ENCODE results near the gene HIGD1A.

The HIGD1A gene

DNA sequence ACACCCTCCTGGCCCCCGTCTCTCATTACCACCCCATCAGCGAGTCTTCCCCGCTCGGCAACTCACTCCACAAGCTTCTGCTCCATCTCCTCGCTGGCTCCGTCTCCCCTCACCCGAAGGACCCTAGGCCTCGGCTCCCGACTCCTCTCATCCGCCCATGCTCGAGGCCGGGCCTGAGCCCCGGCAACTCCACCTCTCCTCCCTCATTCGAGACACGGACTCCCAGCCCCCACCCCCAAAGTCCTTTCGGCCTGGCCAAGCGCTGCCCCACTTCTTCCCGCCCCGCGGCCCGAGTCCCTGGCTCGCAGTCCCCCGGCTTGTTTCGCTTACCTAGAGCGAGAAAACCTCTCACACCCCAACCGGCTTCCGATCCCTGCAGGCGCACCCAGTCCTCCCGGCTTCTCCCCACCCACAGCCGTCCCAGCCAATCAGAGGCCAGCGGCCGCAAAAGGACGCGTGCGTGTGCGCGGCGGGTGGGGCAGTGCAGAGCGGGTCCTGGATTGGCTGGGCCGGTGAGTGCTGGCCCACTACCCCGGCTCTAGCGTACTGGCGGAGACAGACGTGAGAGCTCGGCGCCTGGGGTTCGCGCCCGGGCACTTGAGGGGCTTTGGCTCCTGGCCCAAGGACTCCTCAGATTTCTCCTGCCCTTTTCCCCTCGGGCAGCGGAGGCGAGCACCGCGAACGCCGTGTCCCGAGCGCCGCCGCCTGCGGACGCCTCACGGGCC, at the start of gene HIGD1A:
HIGD1A (minus strand) TSS at position 385 of the 725 bp plus-strand sequence. CDS start 10,237 bp downstream, outside the sequence.
- DNase-seq, result peak; percentile 72

DNA sequence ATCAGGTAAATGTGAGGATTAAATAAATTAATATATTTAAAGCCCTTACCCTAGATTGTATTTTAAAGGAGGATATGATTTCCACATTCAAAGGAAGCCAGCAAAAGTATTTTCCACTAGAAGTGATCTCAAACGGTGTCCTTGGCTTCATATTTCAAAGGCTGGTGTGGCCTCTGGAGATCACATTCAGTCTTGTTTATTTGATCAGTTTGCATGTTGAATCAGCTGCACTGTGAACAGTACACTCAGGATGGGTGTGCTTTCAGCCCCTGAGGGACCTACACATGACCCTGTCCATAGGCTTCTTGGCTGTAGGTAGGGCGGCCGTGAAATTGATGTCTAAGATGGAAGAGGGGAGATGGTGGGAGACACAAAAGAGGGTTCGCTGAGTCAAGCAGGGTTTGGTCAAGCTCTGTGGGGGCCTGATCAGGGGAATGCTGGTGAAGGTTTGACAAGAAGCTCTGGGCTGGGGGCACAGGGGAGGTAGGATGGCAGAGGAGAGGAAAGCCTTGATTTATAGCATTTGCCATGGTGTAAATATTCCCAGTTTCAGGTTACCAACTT, 49.5 kb upstream of the HIGD1A start:
- DNase-seq, result no peak

DNA sequence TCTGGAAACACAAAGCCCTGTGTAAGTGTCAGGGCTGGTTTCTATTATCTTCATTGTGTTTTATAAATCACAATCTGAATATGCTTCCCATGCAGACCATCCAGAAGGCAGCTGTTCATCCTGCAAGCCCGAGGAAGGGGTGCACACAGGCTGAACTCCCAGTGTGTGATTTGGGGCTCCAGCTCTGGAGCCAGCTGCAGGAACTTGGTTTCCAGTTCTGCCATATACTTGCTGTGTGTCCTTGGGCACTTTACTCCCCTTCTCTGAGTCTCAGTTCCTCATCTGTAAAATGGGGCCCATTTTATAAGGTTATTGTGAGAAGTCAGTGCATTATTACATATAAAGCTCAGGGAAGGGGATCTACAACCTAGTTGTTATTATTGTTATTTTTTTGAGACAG, 48.8 kb upstream of the HIGD1A start:
- no peak for DNase-seq

DNA sequence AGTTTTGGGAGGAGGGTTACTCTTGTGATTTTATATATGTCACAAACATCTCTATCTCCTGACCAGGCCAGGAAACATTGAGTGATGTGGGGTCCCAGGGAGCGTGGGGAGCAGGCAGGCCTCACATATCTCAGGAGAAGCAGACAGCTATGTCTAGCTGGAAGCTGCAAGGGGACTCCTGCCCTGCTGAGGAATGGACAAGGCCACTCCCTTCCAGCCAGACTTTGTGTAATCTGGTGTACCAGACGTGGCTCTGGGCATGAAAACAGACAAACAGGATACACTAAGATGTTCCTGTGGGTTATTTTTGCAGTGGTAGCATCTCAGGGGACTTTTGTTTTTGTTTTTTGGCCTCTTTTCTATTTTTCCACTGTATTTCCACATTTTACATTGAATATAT, 48.2 kb upstream of the HIGD1A start:
- DNase-seq, result no peak

DNA sequence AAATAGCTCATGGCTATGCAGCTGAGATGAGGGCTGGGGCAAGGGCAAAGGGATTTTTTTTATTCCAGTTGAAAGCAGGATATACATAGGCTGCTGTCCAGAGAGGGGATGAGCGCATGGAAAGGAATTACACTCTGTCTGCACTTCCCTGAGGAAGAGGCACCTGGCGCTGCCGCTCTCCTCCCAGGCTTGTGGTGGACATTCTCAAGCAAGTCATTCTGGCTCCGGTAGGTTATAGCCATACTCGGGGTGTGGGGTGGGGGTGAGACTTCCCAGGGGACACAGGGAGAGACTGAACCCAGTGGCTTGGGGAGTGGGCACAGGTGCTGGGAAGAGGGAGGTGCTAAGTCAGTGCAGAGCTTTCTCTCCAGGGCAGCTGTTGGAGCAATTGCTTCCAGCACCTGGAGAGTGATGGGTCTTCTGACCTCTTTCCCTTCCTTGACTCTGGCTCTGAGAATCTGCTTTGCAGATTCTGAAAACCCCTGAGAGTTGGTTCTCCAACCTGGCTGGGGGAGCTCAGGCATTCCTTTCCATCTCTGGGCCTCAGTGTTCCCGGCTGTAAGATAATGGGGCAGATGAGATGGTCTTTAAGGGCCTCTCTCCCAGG, 47.0 kb upstream of the HIGD1A start:
- DNase-seq, result no peak

DNA sequence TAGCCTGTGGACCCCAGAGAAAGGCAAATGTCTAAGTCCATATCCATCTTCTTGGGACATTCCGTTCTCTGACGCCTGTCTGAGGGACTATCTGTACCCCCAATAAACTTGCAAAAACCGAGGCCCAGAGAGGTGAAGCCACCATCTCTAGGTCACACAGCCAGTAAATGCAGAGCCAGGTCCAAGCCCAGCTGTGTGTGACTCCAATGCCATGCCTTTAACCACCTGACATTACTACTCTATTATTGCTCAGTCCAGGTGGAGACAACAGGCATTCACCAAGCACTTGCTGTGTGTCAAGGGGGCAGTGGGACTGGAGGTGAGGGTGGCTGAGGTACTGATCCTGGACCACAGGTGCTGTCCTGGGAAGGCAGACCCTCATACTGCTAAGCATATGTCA, 46.0 kb upstream of the HIGD1A start:
- DNase-seq, result no peak

DNA sequence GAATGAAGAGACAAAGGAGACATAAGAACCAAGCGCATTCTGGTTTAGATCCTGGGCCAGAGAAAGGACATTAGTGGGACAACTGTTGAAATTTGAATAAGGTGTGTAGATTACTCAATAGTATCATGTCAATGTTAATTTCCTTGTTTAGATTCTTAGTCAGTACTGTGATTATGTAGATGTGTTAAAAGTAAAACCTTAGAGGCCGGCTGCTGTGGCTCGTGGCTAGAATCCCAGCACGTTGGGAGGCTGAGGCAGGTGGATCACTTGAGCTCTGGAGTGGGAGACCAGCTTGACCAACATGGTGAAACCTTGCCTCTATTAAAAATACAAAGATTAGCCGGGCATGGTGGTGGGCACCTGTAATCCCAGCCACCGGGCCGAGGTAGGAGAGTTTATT, 44.7 kb upstream of the HIGD1A start:
- no peak for DNase-seq

DNA sequence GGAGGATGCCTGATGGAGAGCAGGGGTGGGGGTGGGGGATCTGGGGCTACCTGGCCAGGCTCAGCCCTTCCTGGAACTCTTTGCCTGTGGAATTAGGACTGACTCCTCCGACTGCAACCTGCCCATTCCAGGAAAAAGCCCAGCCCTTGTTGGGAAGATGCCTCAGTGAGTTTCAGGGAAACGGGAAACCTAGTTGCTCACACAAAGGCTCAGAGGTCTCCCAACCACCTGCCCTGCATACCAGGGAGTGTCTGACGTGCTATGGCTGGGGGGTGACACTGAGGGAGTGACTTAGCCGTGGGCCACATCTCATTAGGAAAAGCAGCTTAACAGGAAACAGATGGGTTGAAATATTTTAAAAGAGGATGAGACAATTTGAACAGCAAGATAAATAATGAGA, 43.4 kb upstream of the HIGD1A start:
- DNase-seq, result no peak

DNA sequence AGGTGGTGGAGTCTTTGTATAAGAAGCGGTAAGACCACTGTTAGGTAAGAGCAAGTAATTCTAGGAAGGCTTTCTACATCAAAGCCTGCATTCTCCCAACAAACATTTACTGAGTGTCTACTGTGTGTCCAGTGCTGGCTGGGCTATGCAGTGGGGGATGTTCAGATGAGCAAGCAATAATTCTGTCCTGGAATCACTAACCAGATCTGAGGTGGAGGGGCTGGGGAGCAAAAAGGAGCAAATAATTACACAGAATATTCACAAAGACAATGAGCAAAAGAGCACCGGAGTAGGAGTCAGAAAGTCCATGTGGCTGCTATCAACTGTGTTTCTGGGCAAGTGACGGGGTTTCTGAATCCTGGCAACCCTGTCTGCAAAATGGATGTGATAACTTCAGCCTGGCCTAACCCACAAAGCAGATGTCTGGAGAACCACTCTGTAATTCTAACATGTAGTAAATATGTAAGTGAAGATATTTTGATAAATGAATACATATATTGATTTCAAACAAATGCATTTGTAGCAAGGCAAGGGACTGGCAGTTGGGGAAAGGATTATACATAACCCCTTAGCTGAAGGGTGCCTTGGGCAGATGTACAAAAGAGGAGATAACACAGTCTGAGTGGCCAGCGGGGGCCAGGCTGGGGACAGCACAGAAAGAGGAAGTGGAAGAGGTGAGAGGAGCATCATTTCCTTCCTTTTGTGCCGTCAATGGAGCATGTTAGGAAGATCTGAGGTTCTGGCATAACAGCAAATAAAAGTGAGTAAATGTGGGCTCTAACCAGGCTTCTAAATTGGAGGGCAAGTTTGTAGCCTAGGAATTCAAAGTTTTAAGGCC, 42.6 kb upstream of the HIGD1A start:
- no peak for DNase-seq

DNA sequence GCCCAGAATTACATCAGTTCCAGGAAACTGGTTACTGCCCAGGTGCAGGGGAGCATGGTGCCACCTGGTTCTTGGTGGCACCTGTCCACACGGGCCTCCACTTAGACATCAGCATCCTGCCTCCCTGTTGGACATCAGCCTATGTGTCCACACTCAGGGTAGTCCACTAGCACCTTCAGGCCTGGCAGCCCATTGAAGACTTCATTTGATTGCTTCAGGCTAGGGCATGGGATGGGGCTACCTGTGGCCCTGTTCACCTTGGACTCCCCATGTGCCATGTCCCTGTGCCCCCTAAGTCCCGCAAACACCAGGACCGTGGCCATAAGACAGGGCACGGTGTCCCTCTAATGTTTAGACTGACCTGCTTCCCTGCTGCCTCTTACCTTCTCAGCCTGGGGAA, 40.5 kb upstream of the HIGD1A start:
- DNase-seq, result no peak

DNA sequence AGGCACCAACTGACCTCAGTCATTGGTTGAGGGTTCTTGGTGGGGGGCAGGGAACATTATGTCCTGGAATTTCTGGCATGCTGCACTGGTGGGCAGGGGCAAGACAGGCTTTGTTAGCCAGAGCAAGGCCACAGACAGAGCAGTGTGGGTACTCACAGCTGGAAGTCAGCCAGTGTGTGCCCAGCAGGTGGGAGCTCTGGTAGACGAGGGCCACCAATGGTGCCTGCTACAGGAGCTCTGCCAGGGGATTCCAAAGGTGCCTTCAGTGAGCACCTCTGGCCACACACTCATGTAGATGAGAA, 40.1 kb upstream of the HIGD1A start:
- DNase-seq, result no peak

DNA sequence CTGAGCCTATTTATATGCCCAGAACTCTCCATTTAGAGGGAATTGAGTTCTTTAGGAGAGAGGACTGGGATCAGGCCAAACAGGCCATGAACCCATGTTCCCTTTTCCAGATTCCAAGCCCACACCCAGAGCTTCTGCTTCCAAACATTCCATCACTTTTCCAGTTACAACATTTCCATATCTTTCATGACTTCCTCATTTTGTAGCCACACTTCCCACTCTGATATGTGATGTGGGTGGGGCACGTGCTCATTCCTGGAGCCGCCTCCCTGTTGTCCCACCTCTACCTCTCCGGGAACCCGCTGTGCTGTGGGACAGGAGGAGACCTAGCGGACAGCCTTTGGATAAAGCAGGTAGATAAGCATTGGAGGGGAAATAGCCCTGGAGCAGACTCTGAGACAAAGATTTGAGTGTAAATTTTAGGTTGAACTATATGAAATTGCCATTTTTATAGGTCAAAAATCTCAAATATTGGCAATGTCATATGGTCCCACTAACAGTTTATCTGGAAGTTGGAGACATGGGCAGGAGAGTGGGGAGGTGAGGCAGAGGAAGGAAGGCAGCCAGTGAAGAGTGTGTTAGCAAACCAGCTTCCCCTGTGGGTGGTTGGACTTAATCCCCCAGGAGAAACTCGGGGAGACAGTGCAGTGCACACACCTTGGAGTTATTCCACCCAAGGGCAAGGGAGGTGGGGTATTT, 39.6 kb upstream of the HIGD1A start:
- DNase-seq, result no peak

DNA sequence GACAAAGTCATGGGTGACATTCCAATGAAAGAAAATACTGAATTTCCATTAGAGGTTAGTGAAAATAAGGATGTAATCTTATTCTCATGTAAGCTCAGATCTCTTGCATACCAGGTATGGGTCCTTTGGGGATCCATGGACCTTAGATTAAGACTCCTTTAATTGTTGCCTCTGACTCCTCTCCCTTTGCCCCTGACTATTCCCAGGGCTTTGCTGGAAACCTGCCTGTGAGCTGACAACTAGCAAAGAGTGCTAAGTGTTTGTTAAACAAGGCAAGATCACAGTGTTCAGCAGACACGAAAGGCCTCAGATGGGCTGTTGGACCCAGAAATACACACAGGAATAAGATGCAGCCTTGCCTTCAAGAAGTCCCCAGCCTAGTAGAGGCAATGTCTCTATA, 37.0 kb upstream of the HIGD1A start:
- DNase-seq, result no peak

DNA sequence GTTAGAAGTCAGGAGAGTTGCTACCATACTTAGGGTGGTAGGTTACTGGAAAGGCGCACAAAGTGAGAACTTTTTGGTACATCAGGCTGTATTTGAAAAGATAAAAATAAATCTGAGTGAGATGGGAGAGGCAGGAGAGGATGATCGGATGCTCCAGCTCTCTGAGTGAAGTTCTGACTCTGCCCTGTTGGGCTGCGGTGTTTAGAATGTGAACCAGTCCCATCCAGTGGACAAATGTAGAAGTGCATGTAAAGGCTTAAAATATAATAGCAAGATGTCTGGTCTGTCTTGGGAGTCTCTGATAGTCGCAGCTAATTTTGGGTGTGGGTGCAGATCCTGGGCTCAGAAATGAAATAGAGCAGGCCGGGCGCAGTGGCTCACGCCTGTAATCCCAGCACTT, 35.3 kb upstream of the HIGD1A start:
- DNase-seq, result no peak

DNA sequence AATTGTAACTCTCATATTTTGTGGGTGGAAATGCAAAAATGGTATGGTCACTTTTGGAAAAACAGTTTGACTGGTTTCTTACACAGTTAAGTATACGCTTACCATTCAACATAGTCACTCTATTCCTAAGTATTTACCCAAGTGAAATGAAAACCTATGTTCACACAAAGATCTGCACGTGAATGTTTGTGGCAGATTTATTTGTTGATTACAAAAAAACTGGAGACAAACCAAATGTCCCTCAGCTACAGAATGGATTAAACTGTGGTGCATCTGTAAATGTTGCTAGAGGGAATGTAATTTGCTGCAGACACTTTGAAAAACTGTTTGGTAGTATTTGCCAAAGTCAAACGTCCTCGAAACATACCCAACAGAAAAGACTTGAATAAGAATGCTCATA, 34.3 kb upstream of the HIGD1A start:
- DNase-seq, result no peak

DNA sequence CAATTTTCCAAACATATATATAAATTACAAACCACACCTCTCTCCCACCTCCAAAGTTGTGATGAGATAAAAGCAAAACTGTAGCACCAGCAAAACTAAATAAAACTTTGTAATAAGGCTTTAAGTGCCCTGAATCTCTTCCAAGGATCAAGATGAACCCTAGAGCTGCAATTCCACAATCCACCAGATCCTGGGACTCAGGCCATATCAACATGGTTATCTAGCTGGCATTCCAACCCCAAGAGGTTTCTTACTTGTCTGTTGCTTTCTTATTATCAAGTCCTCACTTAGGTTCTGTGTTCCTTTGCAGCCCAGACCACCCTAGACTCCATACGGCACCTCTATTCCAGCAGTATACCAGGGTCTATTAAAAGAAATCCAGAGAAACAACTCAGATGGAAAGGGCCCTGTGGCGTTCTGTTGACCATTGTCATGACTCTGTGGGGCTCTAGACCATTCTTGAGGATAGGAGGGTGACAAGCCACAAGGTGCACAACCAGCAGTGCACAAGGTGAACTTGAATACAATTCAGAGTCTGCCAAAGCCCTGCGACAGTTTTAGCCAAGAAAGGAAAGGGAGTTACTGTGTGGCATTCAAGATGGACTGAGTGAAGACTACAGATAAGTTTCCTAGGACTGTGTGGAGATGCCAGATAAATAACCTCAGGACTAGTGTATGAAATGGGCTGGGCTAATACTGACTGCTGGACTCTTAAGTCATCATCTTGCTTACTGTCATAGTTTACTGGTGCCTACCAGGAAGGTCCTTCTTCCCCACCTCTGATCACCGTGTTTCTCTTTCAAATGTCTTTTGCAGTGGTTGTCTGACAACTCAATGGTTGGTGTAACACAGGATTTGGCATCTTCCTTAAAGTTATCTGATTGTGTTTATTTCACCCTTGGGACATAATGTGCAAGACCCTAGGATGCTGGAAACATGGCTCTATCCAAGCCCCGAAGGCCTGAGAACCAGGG, 32.1 kb upstream of the HIGD1A start:
- DNase-seq, result no peak

DNA sequence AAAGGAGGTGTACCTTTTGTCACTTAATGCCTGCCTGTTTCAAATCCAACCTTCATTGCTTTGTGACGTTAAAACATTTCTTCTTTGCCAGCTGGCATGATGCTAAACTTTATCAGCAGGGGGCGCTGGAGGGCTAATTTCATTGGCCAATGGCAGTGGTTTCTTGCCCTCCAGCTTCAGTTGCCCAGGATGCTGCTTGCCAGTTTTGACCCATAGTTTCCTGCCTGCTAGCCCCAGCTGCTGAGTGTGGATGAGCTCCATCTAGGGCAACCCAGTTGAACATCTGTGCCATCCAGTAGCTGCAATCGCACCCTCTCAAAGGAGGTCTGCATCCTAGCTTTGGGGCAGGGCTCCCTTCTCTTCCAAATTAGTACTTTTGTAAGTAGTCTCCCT, 27.0 kb upstream of the HIGD1A start:
- no peak for DNase-seq

DNA sequence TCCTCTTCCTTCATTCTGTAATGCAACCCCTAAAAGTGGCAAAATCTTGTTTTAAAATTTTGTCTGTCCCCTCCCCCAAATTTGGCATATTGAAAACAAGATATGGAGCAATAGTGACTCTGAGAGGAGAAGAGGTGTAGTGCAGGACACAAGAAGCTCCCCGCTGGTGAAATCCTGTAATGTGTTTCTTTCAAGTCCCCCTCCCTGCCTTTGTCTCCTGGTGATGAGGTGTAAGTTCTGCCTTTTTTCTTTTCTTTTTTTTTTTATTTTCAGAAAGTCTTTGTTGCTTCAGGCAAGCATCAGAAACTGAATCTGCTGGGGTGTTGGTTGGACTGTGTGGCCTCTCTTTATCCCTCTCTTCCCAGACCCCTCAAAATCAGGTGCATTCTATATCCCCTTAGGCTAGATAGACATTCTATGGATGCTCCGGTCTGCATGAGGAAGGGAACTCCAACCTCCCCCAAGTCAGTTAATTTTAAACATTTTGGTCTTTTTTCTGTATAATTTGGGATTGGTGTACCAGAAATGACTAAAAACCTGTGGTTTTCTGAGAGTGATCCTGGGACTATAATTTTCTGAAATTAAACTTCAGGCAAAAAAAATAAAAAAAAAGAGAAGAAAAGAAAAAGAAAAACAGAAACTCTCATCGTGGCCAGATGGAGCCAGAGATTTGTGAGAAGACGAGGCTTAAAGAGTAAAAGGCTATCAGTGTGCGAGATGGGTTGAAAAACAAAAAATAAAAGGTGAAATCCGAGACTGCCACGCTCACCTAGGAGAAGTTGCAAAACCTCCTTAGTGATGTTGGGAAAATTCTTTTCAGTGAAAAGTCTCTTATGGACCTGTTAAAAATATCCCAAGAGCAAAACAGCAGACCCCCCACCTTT, 26.4 kb upstream of the HIGD1A start:
- no peak for DNase-seq

DNA sequence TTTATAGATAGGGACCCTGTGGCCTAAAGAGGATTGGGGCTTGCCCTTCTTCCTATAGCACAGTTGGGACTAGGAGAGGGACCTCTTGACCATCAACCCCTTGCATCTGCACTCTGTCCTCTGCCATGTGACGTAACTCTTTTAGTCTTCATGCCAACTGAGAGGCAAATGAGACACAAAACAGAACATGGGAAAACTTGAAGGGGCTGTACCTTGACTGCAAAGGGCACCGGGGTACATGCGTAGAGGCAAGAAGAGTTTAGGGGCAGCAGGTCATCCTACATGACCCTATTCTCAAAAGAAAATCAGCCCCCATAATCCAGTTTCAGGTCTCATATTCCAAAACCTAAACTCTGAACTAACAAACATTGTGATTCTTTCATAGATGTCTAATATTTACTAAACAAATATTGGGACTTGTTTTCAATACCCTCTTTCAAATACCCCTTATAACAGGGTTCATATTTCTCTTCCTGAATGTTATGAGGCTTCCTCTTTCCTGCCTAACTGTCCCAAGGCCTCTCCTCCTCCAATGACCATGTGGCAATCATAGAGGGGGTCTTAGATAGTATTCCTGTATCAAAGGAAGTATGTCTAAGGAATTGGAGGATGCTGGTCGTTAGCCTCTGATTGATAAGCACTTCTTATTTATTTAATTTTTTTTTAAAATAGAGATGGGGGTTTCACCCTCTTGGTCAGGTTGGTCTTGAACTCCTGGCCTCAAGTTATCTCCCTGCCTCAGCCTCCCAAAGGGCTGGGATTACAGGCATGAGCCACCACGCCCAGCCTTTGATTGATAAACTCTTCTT, 25.5 kb upstream of the HIGD1A start:
- no peak for DNase-seq

DNA sequence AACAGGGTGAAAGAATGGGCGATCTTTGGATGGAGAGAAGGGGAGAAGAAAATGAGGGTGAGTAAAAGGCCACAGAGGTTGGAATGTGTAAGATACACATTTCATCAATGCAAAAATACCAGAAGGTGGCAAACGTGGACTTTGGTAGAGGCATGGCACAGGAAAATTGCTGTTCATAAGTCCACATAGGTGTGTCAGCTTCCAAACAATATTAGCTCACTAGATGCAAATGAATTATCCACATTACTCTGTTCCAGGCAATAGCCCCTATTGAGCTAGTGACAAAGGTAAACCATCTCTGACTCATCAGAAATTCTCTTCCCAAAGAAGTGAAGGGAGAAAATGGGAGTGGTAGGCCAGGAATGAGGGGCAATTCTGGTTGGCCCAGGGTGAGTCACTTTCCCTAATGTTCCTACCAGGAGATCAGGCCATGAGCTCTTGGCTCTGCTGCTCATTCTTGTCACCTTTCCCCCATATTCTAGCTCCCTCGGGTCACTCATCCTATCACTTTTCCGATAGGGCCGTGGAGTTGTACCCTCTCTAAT, 24.9 kb upstream of the HIGD1A start:
- DNase-seq, result no peak
